HepG2 (cell line): Measurements from ENCODE around the gene CDC42EP1. TPM values are rescaled to one million over a fixed set of nuclear protein-coding genes. Genes with fewer than 3 reads are reported as not detected.

Source experiments
- HNRNPK ChIP-seq: fragments of 200-400 bp; formaldehyde crosslinking; IDR thresholded peaks from 2 replicates; pipeline ENCODE4 v1.6.1; 2018; ENCODE audit warnings: low read length, low read depth, moderate library complexity, mild to moderate bottlenecking; ENCODE audit not compliant: poor library complexity, severe bottlenecking
- HOXA7 ChIP-seq: sonication (generic); formaldehyde crosslinking; IDR thresholded peaks from 2 replicates; pipeline ENCODE4 v1.8.1; 2022; ENCODE audit warnings: mild to moderate bottlenecking, missing genetic modification reagents, moderate library complexity
- TBX2 ChIP-seq: sonication (generic); formaldehyde crosslinking; IDR thresholded peaks from 2 replicates; pipeline ENCODE4 v1.5.0; 2020; ENCODE audit warnings: missing genetic modification reagents, mild to moderate bottlenecking, borderline replicate concordance
- ZNF225 ChIP-seq: sonication (generic); formaldehyde crosslinking; IDR thresholded peaks from 2 replicates; pipeline ENCODE4 v1.4.0; 2020; ENCODE audit warnings: mild to moderate bottlenecking, missing genetic modification reagents
- ZNF616 ChIP-seq: sonication (generic); formaldehyde crosslinking; IDR thresholded peaks from 2 replicates; pipeline ENCODE4 v1.5.0; 2020; ENCODE audit warnings: low read depth, mild to moderate bottlenecking, missing genetic modification reagents
- ZNF841 ChIP-seq: sonication (generic); formaldehyde crosslinking; IDR thresholded peaks from 2 replicates; pipeline ENCODE4 v1.8.1; 2023; ENCODE audit warnings: missing genetic modification reagents, borderline replicate concordance
- polyA plus RNA-seq, 8 experiments: library from polyadenylated mRNA; depleted of rRNA in 3 of 8; stranded (reverse) in 7 of 8; unstranded in 1 of 8; fragments of >200 nt; fragmentation: Illumina TruSeq in 4 of 8; extraction: Trizol in 4 of 8; gene quantifications; 2 replicates each; pipeline versions ENCODE4 v1.2.1 to v1.2.3, GENCODE V29; 2011 to 2016; ENCODE audit warnings: low read depth in 4 of 8, missing spikeins in 1 of 8, mixed read lengths in 1 of 8; ENCODE audit not compliant: insufficient read depth in 1 of 8
- total RNA-seq, 5 experiments: library from RNA; depleted of rRNA; stranded (reverse); fragments of >200 nt; fragmentation: Illumina TruSeq; extraction: Trizol; gene quantifications; 2 replicates each; pipeline ENCODE4 v1.2.3, GENCODE V29; 2016; ENCODE audit warnings: low read depth in 1 of 5
- TF ChIP-seq, protein P1 (sequence below): sonication (generic); formaldehyde crosslinking; conservative IDR thresholded peaks from 2 replicates; pipeline ENCODE4 v1.4.0; 2020; ENCODE audit warnings: missing genetic modification reagents
- TF ChIP-seq, protein P2 (sequence below): sonication (generic); formaldehyde crosslinking; IDR thresholded peaks from 2 replicates; pipeline ENCODE4 v1.4.0; 2020; ENCODE audit warnings: missing genetic modification reagents
- TF ChIP-seq, protein P3 (sequence below): sonication (generic); formaldehyde crosslinking; IDR thresholded peaks from 2 replicates; pipeline ENCODE4 v1.5.1; 2020; ENCODE audit warnings: mild to moderate bottlenecking, missing genetic modification reagents, borderline replicate concordance
- TF ChIP-seq, protein P4 (sequence below): sonication (generic); formaldehyde crosslinking; IDR thresholded peaks from 2 replicates; pipeline ENCODE4 v1.4.0; 2020; ENCODE audit warnings: low read depth, mild to moderate bottlenecking, missing genetic modification reagents
- TF ChIP-seq, protein P5 (sequence below): sonication (generic); formaldehyde crosslinking; IDR thresholded peaks from 2 replicates; pipeline ENCODE4 v1.5.1; 2020; ENCODE audit warnings: mild to moderate bottlenecking, missing genetic modification reagents

The CDC42EP1 gene
- total and polyA plus RNA-seq, 2 of the 13 experiments (the other 11 are each of a cell fraction or from before 2014, with no cell fraction given), result 17.1 to 29.5 TPM

DNA sequence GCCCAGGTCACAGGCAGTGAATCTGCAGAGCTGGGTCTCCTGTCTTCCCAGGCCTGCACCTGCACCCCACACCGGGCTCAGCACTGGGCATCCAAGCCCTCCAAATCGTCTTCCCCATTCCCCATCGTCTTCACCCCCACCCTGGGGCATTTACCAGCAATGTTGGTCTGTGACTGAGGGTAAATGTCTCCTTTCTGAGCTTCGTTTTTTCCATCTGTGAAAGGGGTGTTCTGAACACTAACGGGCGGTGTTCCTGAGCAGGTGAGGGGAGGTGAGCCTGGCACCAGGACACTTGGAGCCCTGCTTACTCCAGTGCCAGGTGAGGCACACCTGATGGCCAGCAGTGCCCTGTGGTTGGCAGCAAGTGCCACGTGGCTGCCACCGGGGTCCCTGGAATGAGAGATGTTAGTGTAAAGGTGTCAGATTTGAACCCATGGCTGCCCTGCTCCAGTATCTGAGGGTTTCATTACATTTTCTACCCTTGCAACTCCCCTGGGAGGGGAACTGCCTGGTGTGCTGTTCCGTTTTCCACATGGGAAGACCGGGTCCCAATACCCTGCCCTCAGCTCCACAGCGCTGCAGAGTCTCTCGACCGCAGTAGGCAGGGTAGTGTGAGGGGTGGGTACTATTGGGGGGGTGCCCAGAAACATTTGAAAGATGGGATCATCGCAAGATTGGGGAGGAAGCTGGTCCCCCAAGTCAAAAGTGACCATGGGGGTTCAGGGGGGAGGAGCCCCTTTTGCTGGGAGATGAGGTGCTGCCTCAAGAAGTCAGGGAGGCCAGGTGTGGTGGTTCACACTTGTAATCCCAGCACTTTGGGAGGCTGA, 2.0 kb downstream of the CDC42EP1 start (continued):
- TF ChIP-seq, protein P1, sequence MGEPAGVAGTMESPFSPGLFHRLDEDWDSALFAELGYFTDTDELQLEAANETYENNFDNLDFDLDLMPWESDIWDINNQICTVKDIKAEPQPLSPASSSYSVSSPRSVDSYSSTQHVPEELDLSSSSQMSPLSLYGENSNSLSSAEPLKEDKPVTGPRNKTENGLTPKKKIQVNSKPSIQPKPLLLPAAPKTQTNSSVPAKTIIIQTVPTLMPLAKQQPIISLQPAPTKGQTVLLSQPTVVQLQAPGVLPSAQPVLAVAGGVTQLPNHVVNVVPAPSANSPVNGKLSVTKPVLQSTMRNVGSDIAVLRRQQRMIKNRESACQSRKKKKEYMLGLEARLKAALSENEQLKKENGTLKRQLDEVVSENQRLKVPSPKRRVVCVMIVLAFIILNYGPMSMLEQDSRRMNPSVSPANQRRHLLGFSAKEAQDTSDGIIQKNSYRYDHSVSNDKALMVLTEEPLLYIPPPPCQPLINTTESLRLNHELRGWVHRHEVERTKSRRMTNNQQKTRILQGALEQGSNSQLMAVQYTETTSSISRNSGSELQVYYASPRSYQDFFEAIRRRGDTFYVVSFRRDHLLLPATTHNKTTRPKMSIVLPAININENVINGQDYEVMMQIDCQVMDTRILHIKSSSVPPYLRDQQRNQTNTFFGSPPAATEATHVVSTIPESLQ (CRISPR knock-in tag), result no peak
- TF ChIP-seq ZNF841 (CRISPR knock-in tag) (no peak), ZNF616 (CRISPR knock-in tag) (no peak), HNRNPK (no peak), TBX2 (CRISPR knock-in tag) (0 out of 2 replicates have a peak, but pooled peaks have one; percentile 16), HOXA7 (CRISPR knock-in tag) (no peak; the same call in 1 of the 2 replicates), ZNF225 (no peak)
- TF ChIP-seq, protein P2, sequence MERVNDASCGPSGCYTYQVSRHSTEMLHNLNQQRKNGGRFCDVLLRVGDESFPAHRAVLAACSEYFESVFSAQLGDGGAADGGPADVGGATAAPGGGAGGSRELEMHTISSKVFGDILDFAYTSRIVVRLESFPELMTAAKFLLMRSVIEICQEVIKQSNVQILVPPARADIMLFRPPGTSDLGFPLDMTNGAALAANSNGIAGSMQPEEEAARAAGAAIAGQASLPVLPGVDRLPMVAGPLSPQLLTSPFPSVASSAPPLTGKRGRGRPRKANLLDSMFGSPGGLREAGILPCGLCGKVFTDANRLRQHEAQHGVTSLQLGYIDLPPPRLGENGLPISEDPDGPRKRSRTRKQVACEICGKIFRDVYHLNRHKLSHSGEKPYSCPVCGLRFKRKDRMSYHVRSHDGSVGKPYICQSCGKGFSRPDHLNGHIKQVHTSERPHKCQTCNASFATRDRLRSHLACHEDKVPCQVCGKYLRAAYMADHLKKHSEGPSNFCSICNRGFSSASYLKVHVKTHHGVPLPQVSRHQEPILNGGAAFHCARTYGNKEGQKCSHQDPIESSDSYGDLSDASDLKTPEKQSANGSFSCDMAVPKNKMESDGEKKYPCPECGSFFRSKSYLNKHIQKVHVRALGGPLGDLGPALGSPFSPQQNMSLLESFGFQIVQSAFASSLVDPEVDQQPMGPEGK (CRISPR knock-in tag), result no peak
- TF ChIP-seq, protein P3, sequence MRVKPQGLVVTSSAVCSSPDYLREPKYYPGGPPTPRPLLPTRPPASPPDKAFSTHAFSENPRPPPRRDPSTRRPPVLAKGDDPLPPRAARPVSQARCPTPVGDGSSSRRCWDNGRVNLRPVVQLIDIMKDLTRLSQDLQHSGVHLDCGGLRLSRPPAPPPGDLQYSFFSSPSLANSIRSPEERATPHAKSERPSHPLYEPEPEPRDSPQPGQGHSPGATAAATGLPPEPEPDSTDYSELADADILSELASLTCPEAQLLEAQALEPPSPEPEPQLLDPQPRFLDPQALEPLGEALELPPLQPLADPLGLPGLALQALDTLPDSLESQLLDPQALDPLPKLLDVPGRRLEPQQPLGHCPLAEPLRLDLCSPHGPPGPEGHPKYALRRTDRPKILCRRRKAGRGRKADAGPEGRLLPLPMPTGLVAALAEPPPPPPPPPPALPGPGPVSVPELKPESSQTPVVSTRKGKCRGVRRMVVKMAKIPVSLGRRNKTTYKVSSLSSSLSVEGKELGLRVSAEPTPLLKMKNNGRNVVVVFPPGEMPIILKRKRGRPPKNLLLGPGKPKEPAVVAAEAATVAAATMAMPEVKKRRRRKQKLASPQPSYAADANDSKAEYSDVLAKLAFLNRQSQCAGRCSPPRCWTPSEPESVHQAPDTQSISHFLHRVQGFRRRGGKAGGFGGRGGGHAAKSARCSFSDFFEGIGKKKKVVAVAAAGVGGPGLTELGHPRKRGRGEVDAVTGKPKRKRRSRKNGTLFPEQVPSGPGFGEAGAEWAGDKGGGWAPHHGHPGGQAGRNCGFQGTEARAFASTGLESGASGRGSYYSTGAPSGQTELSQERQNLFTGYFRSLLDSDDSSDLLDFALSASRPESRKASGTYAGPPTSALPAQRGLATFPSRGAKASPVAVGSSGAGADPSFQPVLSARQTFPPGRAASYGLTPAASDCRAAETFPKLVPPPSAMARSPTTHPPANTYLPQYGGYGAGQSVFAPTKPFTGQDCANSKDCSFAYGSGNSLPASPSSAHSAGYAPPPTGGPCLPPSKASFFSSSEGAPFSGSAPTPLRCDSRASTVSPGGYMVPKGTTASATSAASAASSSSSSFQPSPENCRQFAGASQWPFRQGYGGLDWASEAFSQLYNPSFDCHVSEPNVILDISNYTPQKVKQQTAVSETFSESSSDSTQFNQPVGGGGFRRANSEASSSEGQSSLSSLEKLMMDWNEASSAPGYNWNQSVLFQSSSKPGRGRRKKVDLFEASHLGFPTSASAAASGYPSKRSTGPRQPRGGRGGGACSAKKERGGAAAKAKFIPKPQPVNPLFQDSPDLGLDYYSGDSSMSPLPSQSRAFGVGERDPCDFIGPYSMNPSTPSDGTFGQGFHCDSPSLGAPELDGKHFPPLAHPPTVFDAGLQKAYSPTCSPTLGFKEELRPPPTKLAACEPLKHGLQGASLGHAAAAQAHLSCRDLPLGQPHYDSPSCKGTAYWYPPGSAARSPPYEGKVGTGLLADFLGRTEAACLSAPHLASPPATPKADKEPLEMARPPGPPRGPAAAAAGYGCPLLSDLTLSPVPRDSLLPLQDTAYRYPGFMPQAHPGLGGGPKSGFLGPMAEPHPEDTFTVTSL (CRISPR knock-in tag), result 0 out of 2 replicates have a peak, but pooled peaks have one; percentile 33
- TF ChIP-seq, protein P4, sequence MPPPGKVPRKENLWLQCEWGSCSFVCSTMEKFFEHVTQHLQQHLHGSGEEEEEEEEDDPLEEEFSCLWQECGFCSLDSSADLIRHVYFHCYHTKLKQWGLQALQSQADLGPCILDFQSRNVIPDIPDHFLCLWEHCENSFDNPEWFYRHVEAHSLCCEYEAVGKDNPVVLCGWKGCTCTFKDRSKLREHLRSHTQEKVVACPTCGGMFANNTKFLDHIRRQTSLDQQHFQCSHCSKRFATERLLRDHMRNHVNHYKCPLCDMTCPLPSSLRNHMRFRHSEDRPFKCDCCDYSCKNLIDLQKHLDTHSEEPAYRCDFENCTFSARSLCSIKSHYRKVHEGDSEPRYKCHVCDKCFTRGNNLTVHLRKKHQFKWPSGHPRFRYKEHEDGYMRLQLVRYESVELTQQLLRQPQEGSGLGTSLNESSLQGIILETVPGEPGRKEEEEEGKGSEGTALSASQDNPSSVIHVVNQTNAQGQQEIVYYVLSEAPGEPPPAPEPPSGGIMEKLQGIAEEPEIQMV (CRISPR knock-in tag), result 0 out of 2 replicates have a peak, but pooled peaks have one; percentile 6
- TF ChIP-seq, protein P5, sequence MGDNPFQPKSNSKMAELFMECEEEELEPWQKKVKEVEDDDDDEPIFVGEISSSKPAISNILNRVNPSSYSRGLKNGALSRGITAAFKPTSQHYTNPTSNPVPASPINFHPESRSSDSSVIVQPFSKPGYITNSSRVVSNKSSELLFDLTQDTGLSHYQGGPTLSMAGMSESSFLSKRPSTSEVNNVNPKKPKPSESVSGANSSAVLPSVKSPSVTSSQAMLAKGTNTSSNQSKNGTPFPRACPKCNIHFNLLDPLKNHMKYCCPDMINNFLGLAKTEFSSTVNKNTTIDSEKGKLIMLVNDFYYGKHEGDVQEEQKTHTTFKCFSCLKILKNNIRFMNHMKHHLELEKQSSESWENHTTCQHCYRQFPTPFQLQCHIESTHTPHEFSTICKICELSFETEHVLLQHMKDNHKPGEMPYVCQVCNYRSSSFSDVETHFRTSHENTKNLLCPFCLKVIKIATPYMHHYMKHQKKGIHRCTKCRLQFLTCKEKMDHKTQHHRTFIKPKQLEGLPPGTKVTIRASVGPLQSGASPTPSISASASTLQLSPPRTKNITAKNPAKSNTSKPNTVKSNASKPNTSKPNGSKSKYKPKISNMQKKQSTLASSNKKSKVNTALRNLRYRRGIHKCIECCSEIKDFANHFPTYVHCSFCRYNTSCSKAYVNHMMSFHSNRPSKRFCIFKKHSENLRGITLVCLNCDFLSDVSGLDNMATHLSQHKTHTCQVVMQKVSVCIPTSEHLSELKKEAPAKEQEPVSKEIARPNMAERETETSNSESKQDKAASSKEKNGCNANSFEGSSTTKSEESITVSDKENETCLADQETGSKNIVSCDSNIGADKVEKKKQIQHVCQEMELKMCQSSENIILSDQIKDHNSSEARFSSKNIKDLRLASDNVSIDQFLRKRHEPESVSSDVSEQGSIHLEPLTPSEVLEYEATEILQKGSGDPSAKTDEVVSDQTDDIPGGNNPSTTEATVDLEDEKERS (CRISPR knock-in tag), result 0 out of 2 replicates have a peak, but pooled peaks have one; percentile 61
